ENCODE data around the gene VARS2. TPM values are rescaled to one million over a fixed set of nuclear protein-coding genes. Genes with fewer than 3 reads are reported as not detected.

The VARS2 gene
- total and polyA plus RNA-seq, 2 experiments from 2014 or later: 27.5 to 61.3 TPM

- no peak for TF ChIP-seq CTCF (IDR thresholded peaks at IDR 0.05; ENCODE audit: low read depth, low read length)
- H3K9me3 ChIP-seq (ENCODE audit: low read depth): no peaks in the 10 kb centered on the region
- H3K4me1 ChIP-seq (ENCODE audit: low read depth): no peaks in the 10 kb centered on the region
- H3K27ac ChIP-seq: no peak overlapping the region
- no peak for DNase-seq (ENCODE audit: low read depth in 1 of 2, low spot score in 1 of 2)
- H3K27me3 ChIP-seq: no peaks in the 10 kb centered on the region
- no peak overlapping the region for H3K4me3 ChIP-seq
- H3K36me3 ChIP-seq: peaks cover 31% of the 10 kb centered on the region
Observed at GRCh38 chr6:30893666-30894065, 20.4 kb upstream of the VARS2 start.

- no peak for DNase-seq (ENCODE audit: low read depth in 1 of 2, low spot score in 1 of 2)
- Histone ChIP-seq H3K4me1 (ENCODE audit: low read depth) (no peaks in the 10 kb centered on the region), H3K36me3 (peaks cover 35% of the 10 kb centered on the region)
Observed at GRCh38 chr6:30894381-30894780, 19.7 kb upstream of the VARS2 start.

GRCh38 chr6:30894935-30895334, 19.1 kb upstream of the VARS2 start:
- Histone ChIP-seq H3K36me3 (peaks cover 32% of the 10 kb centered on the region), H3K4me1 (ENCODE audit: low read depth) (no peaks in the 10 kb centered on the region), H3K9me3 (ENCODE audit: low read depth) (no peaks in the 10 kb centered on the region), H3K4me3 (no peak overlapping the region), H3K27me3 (no peaks in the 10 kb centered on the region), H3K27ac (no peak overlapping the region)
- no peak for DNase-seq (ENCODE audit: low read depth in 1 of 2, low spot score in 1 of 2)
- no peak for TF ChIP-seq CTCF (IDR thresholded peaks at IDR 0.05; ENCODE audit: low read depth, low read length)

More at GRCh38 chr6:30894381-30894780, 19.7 kb upstream of the VARS2 start:
- no peak for TF ChIP-seq CTCF (IDR thresholded peaks at IDR 0.05; ENCODE audit: low read depth, low read length)
- no peaks in the 10 kb centered on the region for H3K27me3 ChIP-seq
- H3K27ac ChIP-seq: no peak overlapping the region
- H3K4me3 ChIP-seq: no peak overlapping the region
- no peaks in the 10 kb centered on the region for H3K9me3 ChIP-seq (ENCODE audit: low read depth)

GRCh38 chr6:30895343-30895742, 18.7 kb upstream of the VARS2 start:
- H3K36me3 ChIP-seq: peaks cover 31% of the 10 kb centered on the region
- DNase-seq (ENCODE audit: low read depth in 1 of 2, low spot score in 1 of 2): no peak
- no peaks in the 10 kb centered on the region for H3K9me3 ChIP-seq (ENCODE audit: low read depth)
- TF ChIP-seq CTCF (IDR thresholded peaks at IDR 0.05; ENCODE audit: low read depth, low read length): no peak
- H3K27ac ChIP-seq: no peak overlapping the region
- H3K4me1 ChIP-seq (ENCODE audit: low read depth): no peaks in the 10 kb centered on the region
- H3K4me3 ChIP-seq: no peak overlapping the region
- H3K27me3 ChIP-seq: no peaks in the 10 kb centered on the region

GRCh38 chr6:30896541-30896940, 17.5 kb upstream of the VARS2 start:
- H3K4me1 ChIP-seq (ENCODE audit: low read depth): no peaks in the 10 kb centered on the region
- no peak for TF ChIP-seq CTCF (IDR thresholded peaks at IDR 0.05; ENCODE audit: low read depth, low read length)
- H3K36me3 ChIP-seq: peaks cover 31% of the 10 kb centered on the region
- no peak overlapping the region for H3K4me3 ChIP-seq
- DNase-seq (ENCODE audit: low read depth in 1 of 2, low spot score in 1 of 2): no peak
- H3K27ac ChIP-seq: no peak overlapping the region
- H3K9me3 ChIP-seq (ENCODE audit: low read depth): no peaks in the 10 kb centered on the region
- no peaks in the 10 kb centered on the region for H3K27me3 ChIP-seq

- peaks cover 29% of the 10 kb centered on the region for H3K36me3 ChIP-seq
- no peaks in the 10 kb centered on the region for H3K4me1 ChIP-seq (ENCODE audit: low read depth)
- TF ChIP-seq CTCF (IDR thresholded peaks at IDR 0.05; ENCODE audit: low read depth, low read length): no peak
- DNase-seq (ENCODE audit: low read depth in 1 of 2, low spot score in 1 of 2): no peak
- H3K9me3 ChIP-seq (ENCODE audit: low read depth): no peaks in the 10 kb centered on the region
- no peak overlapping the region for H3K27ac ChIP-seq
- no peaks in the 10 kb centered on the region for H3K27me3 ChIP-seq
- no peak overlapping the region for H3K4me3 ChIP-seq
Observed at GRCh38 chr6:30897882-30898281, 16.2 kb upstream of the VARS2 start.

Data from cardiac muscle cell (in vitro differentiated cells and primary cell).